ENCODE data around the gene KRT72.

- TF ChIP-seq CTCF (IDR thresholded peaks at IDR 0.05), result no peak
- TF ChIP-seq POLR2AphosphoS5 (IDR thresholded peaks at IDR 0.05), result no peak
Measured at GRCh38 chr12:52601671-52602070, 408 bp upstream of the KRT72 start.

Measured in esophagus muscularis mucosa (tissue), 3 donors.